CD4-positive, alpha-beta memory T cell (primary cell): ENCODE measurements around the gene SORD. TPM values are rescaled to one million over a fixed set of nuclear protein-coding genes. Genes with fewer than 3 reads are reported as not detected.
A peak's percentile ranks its signal among the peaks of the same experiment; 100 is the strongest.

Experiments used
- CTCF ChIA-PET: fragments of 350-600 bp; sonication (Branson Sonifier 250); formaldehyde crosslinking; loops from one replicate; lab custom pipeline; 2021; ENCODE audit warnings: inconsistent platforms; ENCODE audit not compliant: partially characterized antibody; lab: Charles Lee
- POLR2A ChIA-PET: fragments of 350-600 bp; sonication (Branson Sonifier 250); formaldehyde crosslinking; loops from one replicate; lab custom pipeline; 2021; ENCODE audit not compliant: partially characterized antibody; lab: Charles Lee
- DNase-seq, 5 donors: peaks; one replicate each; pipeline versions ENCODE4 v3.0.0 to v3.0.0-alpha.2; 2020 to 2022; ENCODE audit warnings: mixed read lengths in 1 of 5
- H3K27ac ChIP-seq: one replicate; pipeline ENCODE4 v1.7.0; 2013; ENCODE audit warnings: low read depth, low read length
- H3K27me3 ChIP-seq: 2 replicates; pipeline ENCODE4 v1.7.0; 2013; ENCODE audit warnings: mild to moderate bottlenecking, low read length, moderate library complexity; ENCODE audit not compliant: insufficient read depth
- H3K36me3 ChIP-seq: 2 replicates; pipeline ENCODE4 v1.7.0; 2013; ENCODE audit warnings: mild to moderate bottlenecking, low read length, moderate library complexity; ENCODE audit not compliant: insufficient read depth
- H3K4me1 ChIP-seq: 2 replicates; pipeline ENCODE4 v1.7.0; 2013; ENCODE audit warnings: mild to moderate bottlenecking, low read length, moderate library complexity; ENCODE audit not compliant: insufficient read depth
- H3K4me3 ChIP-seq, 2 donors: one replicate each; pipeline ENCODE4 v1.7.0; 2013; ENCODE audit warnings: low read length in 2 of 2, mild to moderate bottlenecking in 1 of 2
- H3K9me3 ChIP-seq, 2 donors: one replicate each; pipeline ENCODE4 v1.7.0; 2013; ENCODE audit warnings: low read length in 2 of 2, control low read depth in 1 of 2; ENCODE audit not compliant: control insufficient read depth in 1 of 2
- H3K27ac Mint-ChIP-seq, 7 donors: one replicate each; pipeline ENCODE4 v1.8.0; 2020 to 2021; ENCODE audit warnings: mixed read lengths in 7 of 7, mild to moderate bottlenecking in 6 of 7, inconsistent platforms in 3 of 7, moderate library complexity in 3 of 7
- H3K27me3 Mint-ChIP-seq, 2 donors: one replicate each; pipeline ENCODE4 v1.8.0; 2020 to 2021; ENCODE audit warnings: mixed read lengths in 2 of 2
- H3K36me3 Mint-ChIP-seq, 2 donors: one replicate each; pipeline ENCODE4 v1.8.0; 2020 to 2021; ENCODE audit warnings: mixed read lengths in 2 of 2, inconsistent platforms in 1 of 2, mild to moderate bottlenecking in 1 of 2
- H3K4me1 Mint-ChIP-seq, 4 donors: one replicate each; pipeline ENCODE4 v1.8.0; 2020 to 2021; ENCODE audit warnings: mixed read lengths in 4 of 4, mild to moderate bottlenecking in 1 of 4
- H3K4me3 Mint-ChIP-seq, 8 donors: one replicate each; pipeline ENCODE4 v1.8.0; 2020 to 2021; ENCODE audit warnings: mixed read lengths in 8 of 8, mild to moderate bottlenecking in 7 of 8, moderate library complexity in 6 of 8, inconsistent platforms in 3 of 8
- H3K9me3 Mint-ChIP-seq, 8 donors: one replicate each; pipeline ENCODE4 v1.8.0; 2020 to 2021; ENCODE audit warnings: mixed read lengths in 8 of 8, mild to moderate bottlenecking in 5 of 8, inconsistent platforms in 3 of 8, moderate library complexity in 1 of 8
- intact Hi-C: fragments of 100-400 bp; cut with micrococcal nuclease; formaldehyde crosslinking; loops from one replicate; pipeline ENCODE4 v1.15.1; 2023
- polyA plus RNA-seq, 2 donors: library from polyadenylated mRNA; unstranded; fragments of 300-500 nt; fragmentation: Illumina TruSeq; gene quantifications; one replicate each; pipeline ENCODE4 v1.2.3, GENCODE V29; 2021
- total RNA-seq, 2 experiments: library from RNA; stranded (reverse); gene quantifications; one replicate each; pipeline ENCODE4 v1.2.3, GENCODE V29; 2021

Gene SORD
- total and polyA plus RNA-seq, 4 experiments from 2014 or later = 4.2 to 7.0 (median 5.5) TPM

- Histone ChIP-seq H3K27me3 (peaks cover 36% of the 10 kb centered on the region), H3K27ac (no peak overlapping the region), H3K36me3 (no peaks in the 10 kb centered on the region), H3K4me1 (peaks cover 26% of the 10 kb centered on the region), H3K9me3 (no peaks in the 10 kb centered on the region), H3K4me3 (no peak overlapping the region)
- POLR2A ChIA-PET = interaction anchor here (1.0 kb wide), 1 partner anchor 44 kb away, joined by 4 read pairs; no protein-coding TSS in a partner anchor
- peaks cover 46 to 54% of the 10 kb centered on the region in 2 donors for H3K27me3 Mint-ChIP-seq
- no peaks in the 10 kb centered on the region for H3K36me3 Mint-ChIP-seq
- peaks cover 0 to 2% (median 0%) of the 10 kb centered on the region in 8 donors for H3K9me3 Mint-ChIP-seq
- no peak for DNase-seq
- CTCF ChIA-PET = interaction anchor here (1.0 to 1.9 kb wide), 16 partner anchors 8 to 541 kb away, joined by 3 to 21 read pairs (median 6); partner anchors contain the start of genes DUOX1 and DUOXA1
- H3K27ac Mint-ChIP-seq = no peak overlapping the region
- intact Hi-C loops = loop anchor here (2.0 to 5.0 kb wide), 2 partner anchors 68 to 82 kb away; partner anchors contain the start of gene SHF
- H3K4me3 Mint-ChIP-seq = peak overlapping the region in 1 of 8 donors; percentile 27
- H3K4me1 Mint-ChIP-seq = peaks cover 18 to 39% (median 29%) of the 10 kb centered on the region in 4 donors
These were observed 96.0 kb downstream of the SORD start for GRCh38 chr15:45118996-45119395.

DNA sequence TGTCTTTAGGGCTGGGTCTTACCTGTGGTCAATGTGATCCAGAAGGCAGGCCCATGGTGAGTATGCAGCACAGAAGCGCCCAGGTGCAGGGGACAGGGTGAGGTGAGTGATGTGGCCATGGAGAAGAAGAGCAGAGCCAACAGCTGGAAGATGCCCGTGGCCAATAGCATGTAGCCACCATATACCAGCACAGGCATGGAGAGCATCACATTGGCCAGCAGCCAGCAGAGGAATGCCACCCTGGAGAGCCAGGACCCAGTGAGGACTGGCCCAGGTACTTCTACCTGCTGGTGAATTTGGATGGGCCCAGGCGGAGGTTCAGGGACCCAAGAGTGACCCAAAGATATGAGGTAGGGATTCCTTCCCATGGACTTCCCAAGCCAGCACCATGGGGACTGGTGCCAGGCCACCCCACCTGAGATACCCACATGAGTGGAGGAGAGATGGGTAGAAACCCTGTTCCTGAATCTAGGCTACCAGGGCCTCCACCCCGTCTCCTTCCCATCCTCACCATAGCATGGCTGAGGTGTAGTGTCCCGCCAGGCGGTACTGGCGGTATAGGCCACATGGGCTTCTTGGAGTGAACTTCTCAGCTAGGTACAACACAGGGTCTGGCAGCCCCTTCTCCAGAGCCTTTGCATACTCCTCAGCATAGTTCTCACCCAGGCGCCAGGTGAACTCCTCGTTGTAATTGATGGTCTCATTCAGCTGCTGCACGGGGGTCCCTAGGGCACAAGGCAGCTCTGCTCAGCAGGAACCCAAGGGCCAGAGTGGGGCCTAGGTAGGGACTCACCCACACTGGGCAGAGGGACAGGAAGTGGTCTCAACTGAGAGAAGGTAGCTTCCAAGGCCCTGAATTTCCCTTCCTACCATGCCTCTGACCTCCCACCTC, 97.3 kb downstream of the SORD start:
- H3K9me3 ChIP-seq = no peaks in the 10 kb centered on the region
- H3K4me1 Mint-ChIP-seq = peaks cover 12 to 29% (median 21%) of the 10 kb centered on the region in 4 donors
- CTCF ChIA-PET = interaction anchor here (1.8 kb wide), 1 partner anchor 48 kb away, joined by 5 read pairs; no protein-coding TSS in a partner anchor

GRCh38 chr15:45121020-45121419, 98.0 kb downstream of the SORD start:
- peaks cover 0 to 2% (median 0%) of the 10 kb centered on the region in 8 donors for H3K9me3 Mint-ChIP-seq
- H3K36me3 Mint-ChIP-seq = no peaks in the 10 kb centered on the region
- H3K36me3 ChIP-seq = no peaks in the 10 kb centered on the region
- CTCF ChIA-PET = interaction anchor here (1.2 to 1.8 kb wide), 2 partner anchors 14 to 47 kb away, joined by 3 to 5 read pairs; no protein-coding TSS in a partner anchor
- H3K4me3 ChIP-seq = no peak overlapping the region
- H3K9me3 ChIP-seq = no peaks in the 10 kb centered on the region
- intact Hi-C loops = no loop called here
- no peak overlapping the region for H3K27ac Mint-ChIP-seq
- H3K4me3 Mint-ChIP-seq = no peak overlapping the region
- POLR2A ChIA-PET = no interaction called here
- DNase-seq = no peak
- H3K27me3 Mint-ChIP-seq = peaks cover 41 to 48% of the 10 kb centered on the region in 2 donors
- no peak overlapping the region for H3K27ac ChIP-seq
- peaks cover 12 to 23% (median 17%) of the 10 kb centered on the region in 4 donors for H3K4me1 Mint-ChIP-seq
- peaks cover 22% of the 10 kb centered on the region for H3K27me3 ChIP-seq
- peaks cover 18% of the 10 kb centered on the region for H3K4me1 ChIP-seq

More for the DNA sequence above, 97.3 kb downstream of the SORD start:
- Histone ChIP-seq H3K36me3 (no peaks in the 10 kb centered on the region), H3K27me3 (peaks cover 26% of the 10 kb centered on the region), H3K4me1 (peaks cover 18% of the 10 kb centered on the region), H3K27ac (no peak overlapping the region), H3K4me3 (no peak overlapping the region)
- Mint-ChIP-seq H3K4me3 (no peak overlapping the region), H3K27ac (no peak overlapping the region), H3K9me3 (peaks cover 0 to 2% (median 0%) of the 10 kb centered on the region in 8 donors), H3K27me3 (peaks cover 41 to 48% of the 10 kb centered on the region in 2 donors), H3K36me3 (no peaks in the 10 kb centered on the region)
- intact Hi-C loops = no loop called here
- DNase-seq = no peak
- POLR2A ChIA-PET = no interaction called here

GRCh38 chr15:45121706-45122417, 98.9 kb downstream of the SORD start:
- Histone ChIP-seq H3K27ac (no peak overlapping the region), H3K36me3 (no peaks in the 10 kb centered on the region), H3K4me3 (no peak overlapping the region), H3K9me3 (no peaks in the 10 kb centered on the region), H3K27me3 (peaks cover 27% of the 10 kb centered on the region), H3K4me1 (peaks cover 11% of the 10 kb centered on the region)
- H3K4me3 Mint-ChIP-seq = no peak overlapping the region
- peak overlapping the region in 1 of 7 donors; percentile 64 for H3K27ac Mint-ChIP-seq
- no peak for DNase-seq
- no peaks in the 10 kb centered on the region for H3K36me3 Mint-ChIP-seq
- intact Hi-C loops = no loop called here
- POLR2A ChIA-PET = no interaction called here
- H3K27me3 Mint-ChIP-seq = peaks cover 39 to 49% of the 10 kb centered on the region in 2 donors
- peaks cover 8 to 15% (median 12%) of the 10 kb centered on the region in 4 donors for H3K4me1 Mint-ChIP-seq
- CTCF ChIA-PET = interaction anchor here (0.9 to 1.9 kb wide), 5 partner anchors 12 to 279 kb away, joined by 3 to 9 read pairs (median 3); no protein-coding TSS in a partner anchor
- H3K9me3 Mint-ChIP-seq = peaks cover 0 to 2% (median 0%) of the 10 kb centered on the region in 8 donors

GRCh38 chr15:45122719-45123118, 99.7 kb downstream of the SORD start:
- Mint-ChIP-seq H3K4me3 (no peak overlapping the region), H3K36me3 (no peaks in the 10 kb centered on the region), H3K27ac (no peak overlapping the region), H3K4me1 (peaks cover 4 to 7% (median 5%) of the 10 kb centered on the region in 4 donors), H3K9me3 (peaks cover 0 to 2% (median 0%) of the 10 kb centered on the region in 8 donors), H3K27me3 (peaks cover 36 to 45% of the 10 kb centered on the region in 2 donors)
- H3K4me3 ChIP-seq = no peak overlapping the region
- ChIA-PET CTCF (interaction anchor here (0.7 to 1.9 kb wide), 4 partner anchors 11 to 277 kb away, joined by 3 to 9 read pairs (median 4); no protein-coding TSS in a partner anchor), POLR2A (no interaction called here)
- no peaks in the 10 kb centered on the region for H3K9me3 ChIP-seq
- H3K4me1 ChIP-seq = peaks cover 2% of the 10 kb centered on the region
- intact Hi-C loops = no loop called here
- H3K36me3 ChIP-seq = no peaks in the 10 kb centered on the region
- H3K27me3 ChIP-seq = peaks cover 18% of the 10 kb centered on the region
- no peak for DNase-seq
- H3K27ac ChIP-seq = no peak overlapping the region

DNA sequence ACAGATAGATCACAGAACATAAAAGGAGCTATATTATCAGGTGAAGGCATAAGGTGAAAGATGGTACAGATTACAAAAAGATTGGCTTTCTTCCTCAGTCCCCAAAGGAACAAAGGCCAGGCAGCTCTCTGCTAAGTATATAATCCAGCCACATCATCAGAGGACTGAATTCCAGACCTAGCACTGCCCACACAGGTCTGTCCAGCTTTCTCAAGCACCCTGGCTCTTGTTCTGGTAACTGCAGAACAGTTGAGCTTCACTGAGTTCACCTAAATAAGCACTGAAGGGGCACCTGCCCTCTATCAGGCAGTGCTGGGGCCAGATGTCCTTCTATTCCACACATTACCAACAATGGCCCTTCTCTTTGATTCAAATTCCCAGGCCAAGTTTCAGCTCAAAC, 100.4 kb downstream of the SORD start:
- peaks cover 34 to 46% of the 10 kb centered on the region in 2 donors for H3K27me3 Mint-ChIP-seq
- ChIA-PET POLR2A (no interaction called here), CTCF (interaction anchor here (0.7 to 1.9 kb wide), 5 partner anchors 10 to 276 kb away, joined by 3 to 9 read pairs (median 4); no protein-coding TSS in a partner anchor)
- Histone ChIP-seq H3K27me3 (peaks cover 22% of the 10 kb centered on the region), H3K27ac (no peak overlapping the region), H3K4me3 (no peak overlapping the region), H3K36me3 (no peaks in the 10 kb centered on the region), H3K9me3 (no peaks in the 10 kb centered on the region), H3K4me1 (no peaks in the 10 kb centered on the region)
- DNase-seq = no peak
- H3K9me3 Mint-ChIP-seq = peaks cover 0 to under 1% (median 0%) of the 10 kb centered on the region in 8 donors
- H3K27ac Mint-ChIP-seq = no peak overlapping the region
- intact Hi-C loops = no loop called here
- H3K4me1 Mint-ChIP-seq = peaks cover 0 to 2% (median under 1%) of the 10 kb centered on the region in 4 donors
- H3K36me3 Mint-ChIP-seq = no peaks in the 10 kb centered on the region
- no peak overlapping the region for H3K4me3 Mint-ChIP-seq
